CD4-positive, alpha-beta memory T cell (primary cell): ENCODE data around the gene SMIM23. TPM values are rescaled to one million over a fixed set of nuclear protein-coding genes. Genes with fewer than 3 reads are reported as not detected.

ENCODE experiments used
- CTCF ChIA-PET: fragments of 350-600 bp; sonication (Branson Sonifier 250); formaldehyde crosslinking; loops from one replicate; lab custom pipeline; 2021; ENCODE audit warnings: inconsistent platforms; ENCODE audit not compliant: partially characterized antibody; lab: Charles Lee
- POLR2A ChIA-PET: fragments of 350-600 bp; sonication (Branson Sonifier 250); formaldehyde crosslinking; loops from one replicate; lab custom pipeline; 2021; ENCODE audit not compliant: partially characterized antibody; lab: Charles Lee
- DNase-seq, 5 donors: peaks; one replicate each; pipeline versions ENCODE4 v3.0.0 to v3.0.0-alpha.2; 2020 to 2022; ENCODE audit warnings: mixed read lengths in 1 of 5
- H3K27ac ChIP-seq: one replicate; pipeline ENCODE4 v1.7.0; 2013; ENCODE audit warnings: low read depth, low read length
- H3K27me3 ChIP-seq: 2 replicates; pipeline ENCODE4 v1.7.0; 2013; ENCODE audit warnings: mild to moderate bottlenecking, low read length, moderate library complexity; ENCODE audit not compliant: insufficient read depth
- H3K36me3 ChIP-seq: 2 replicates; pipeline ENCODE4 v1.7.0; 2013; ENCODE audit warnings: mild to moderate bottlenecking, low read length, moderate library complexity; ENCODE audit not compliant: insufficient read depth
- H3K4me1 ChIP-seq: 2 replicates; pipeline ENCODE4 v1.7.0; 2013; ENCODE audit warnings: mild to moderate bottlenecking, low read length, moderate library complexity; ENCODE audit not compliant: insufficient read depth
- H3K4me3 ChIP-seq, 2 donors: one replicate each; pipeline ENCODE4 v1.7.0; 2013; ENCODE audit warnings: low read length in 2 of 2, mild to moderate bottlenecking in 1 of 2
- H3K9me3 ChIP-seq, 2 donors: one replicate each; pipeline ENCODE4 v1.7.0; 2013; ENCODE audit warnings: low read length in 2 of 2, control low read depth in 1 of 2; ENCODE audit not compliant: control insufficient read depth in 1 of 2
- H3K27ac Mint-ChIP-seq, 7 donors: one replicate each; pipeline ENCODE4 v1.8.0; 2020 to 2021; ENCODE audit warnings: mixed read lengths in 7 of 7, mild to moderate bottlenecking in 6 of 7, inconsistent platforms in 3 of 7, moderate library complexity in 3 of 7
- H3K27me3 Mint-ChIP-seq, 2 donors: one replicate each; pipeline ENCODE4 v1.8.0; 2020 to 2021; ENCODE audit warnings: mixed read lengths in 2 of 2
- H3K36me3 Mint-ChIP-seq, 2 donors: one replicate each; pipeline ENCODE4 v1.8.0; 2020 to 2021; ENCODE audit warnings: mixed read lengths in 2 of 2, inconsistent platforms in 1 of 2, mild to moderate bottlenecking in 1 of 2
- H3K4me1 Mint-ChIP-seq, 4 donors: one replicate each; pipeline ENCODE4 v1.8.0; 2020 to 2021; ENCODE audit warnings: mixed read lengths in 4 of 4, mild to moderate bottlenecking in 1 of 4
- H3K4me3 Mint-ChIP-seq, 8 donors: one replicate each; pipeline ENCODE4 v1.8.0; 2020 to 2021; ENCODE audit warnings: mixed read lengths in 8 of 8, mild to moderate bottlenecking in 7 of 8, moderate library complexity in 6 of 8, inconsistent platforms in 3 of 8
- H3K9me3 Mint-ChIP-seq, 8 donors: one replicate each; pipeline ENCODE4 v1.8.0; 2020 to 2021; ENCODE audit warnings: mixed read lengths in 8 of 8, mild to moderate bottlenecking in 5 of 8, inconsistent platforms in 3 of 8, moderate library complexity in 1 of 8
- intact Hi-C: fragments of 100-400 bp; cut with micrococcal nuclease; formaldehyde crosslinking; loops from one replicate; pipeline ENCODE4 v1.15.1; 2023
- polyA plus RNA-seq, 2 donors: library from polyadenylated mRNA; unstranded; fragments of 300-500 nt; fragmentation: Illumina TruSeq; gene quantifications; one replicate each; pipeline ENCODE4 v1.2.3, GENCODE V29; 2021
- total RNA-seq, 2 experiments: library from RNA; stranded (reverse); gene quantifications; one replicate each; pipeline ENCODE4 v1.2.3, GENCODE V29; 2021

Gene SMIM23
- total and polyA plus RNA-seq, 4 experiments from 2014 or later, result not detected

DNA sequence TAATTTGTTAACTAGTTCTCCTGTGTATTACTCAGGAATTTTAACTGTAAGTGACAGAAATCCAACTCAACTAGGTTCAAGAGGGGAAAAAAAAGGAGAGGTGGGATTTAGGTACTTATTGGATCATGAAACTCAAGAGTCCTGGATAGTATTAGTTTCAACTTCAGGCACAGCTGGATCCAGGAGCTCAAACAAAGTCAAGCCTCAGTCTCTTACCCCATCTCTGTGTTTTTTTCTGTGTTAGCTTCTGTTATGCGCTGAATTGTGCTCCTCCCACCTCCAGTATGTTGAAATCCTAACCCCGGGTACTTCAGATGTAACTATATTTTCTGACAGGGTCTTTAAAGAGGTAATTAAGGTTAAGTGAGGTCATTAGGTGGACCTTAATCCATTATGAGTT, 53.5 kb downstream of the SMIM23 start:
- ChIA-PET POLR2A (no interaction called here), CTCF (interaction anchor here (1.0 kb wide), 2 partner anchors 11 to 21 kb away, joined by 3 read pairs; no protein-coding TSS in a partner anchor)
- DNase-seq, result no peak
- H3K4me1 Mint-ChIP-seq, result peaks cover 0 to 3% (median 0%) of the 10 kb centered on the region in 4 donors
- H3K4me3 Mint-ChIP-seq, result no peak overlapping the region
- Histone ChIP-seq H3K9me3 (no peaks in the 10 kb centered on the region), H3K4me3 (no peak overlapping the region), H3K27me3 (no peaks in the 10 kb centered on the region), H3K27ac (no peak overlapping the region), H3K36me3 (no peaks in the 10 kb centered on the region), H3K4me1 (no peaks in the 10 kb centered on the region)
- H3K36me3 Mint-ChIP-seq, result peaks cover 3 to 11% of the 10 kb centered on the region in 2 donors
- H3K27me3 Mint-ChIP-seq, result no peaks in the 10 kb centered on the region
- intact Hi-C loops, result no loop called here
- no peak overlapping the region for H3K27ac Mint-ChIP-seq
- no peaks in the 10 kb centered on the region for H3K9me3 Mint-ChIP-seq

- intact Hi-C loops, result no loop called here
- Mint-ChIP-seq H3K27ac (no peak overlapping the region), H3K36me3 (peaks cover 3 to 6% of the 10 kb centered on the region in 2 donors), H3K27me3 (no peaks in the 10 kb centered on the region), H3K4me3 (no peak overlapping the region), H3K4me1 (peaks cover 0 to 3% (median 0%) of the 10 kb centered on the region in 4 donors), H3K9me3 (no peaks in the 10 kb centered on the region)
- Histone ChIP-seq H3K36me3 (no peaks in the 10 kb centered on the region), H3K27ac (no peak overlapping the region), H3K4me1 (no peaks in the 10 kb centered on the region), H3K27me3 (no peaks in the 10 kb centered on the region), H3K9me3 (no peaks in the 10 kb centered on the region), H3K4me3 (no peak overlapping the region)
- ChIA-PET CTCF (interaction anchor here (0.6 kb wide), 1 partner anchor 427 kb away, joined by 3 read pairs; no protein-coding TSS in a partner anchor), POLR2A (no interaction called here)
- no peak for DNase-seq
Observed at GRCh38 chr5:171840066-171840465, 54.4 kb downstream of the SMIM23 start.

Other genes with a start within 250 kb of the SMIM23 start
- 10 to 100 TPM; 41.7 to 43.4 TPM for gene FBXW11, start 220.8 kb downstream of the SMIM23 start, total RNA-seq
- gene FBXW11, start 220.8 kb downstream of the SMIM23 start, polyA plus RNA-seq, result 10 to 100 TPM; 17.1 to 22.6 TPM